ENCODE results near the gene GNG7.
"Not testable (repeated sequence)": the region's sequence is repeated elsewhere in the genome, so short reads cannot be mapped to it uniquely, and the experiment has no call there.

GNG7 gene

DNA sequence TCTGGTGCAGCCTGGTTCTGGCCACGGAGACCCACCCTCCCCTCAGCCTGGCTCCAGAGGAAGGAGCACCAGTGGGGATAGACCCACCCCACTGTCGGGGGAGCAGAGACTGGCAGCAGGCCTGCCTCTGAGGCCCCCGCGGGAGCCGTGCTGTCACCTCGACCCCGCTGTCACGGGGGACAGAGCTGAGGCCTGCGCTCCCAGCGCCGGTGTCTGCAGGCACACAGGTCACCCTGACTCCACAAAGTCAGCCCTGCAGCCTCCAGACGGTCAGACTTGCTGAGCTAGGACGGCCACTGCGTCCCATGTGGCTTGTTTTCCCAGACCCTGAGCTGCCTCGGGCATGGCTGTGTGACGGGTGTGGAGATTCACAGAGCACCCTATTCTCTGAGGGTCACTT is 32.3 kb downstream of the GNG7 start:
- Histone ChIP-seq H3K23ac (ENCODE audit: low read length) (no peak overlapping the region), H3K4me2 (ENCODE audit: low read length) (no peak overlapping the region), H3K18ac (ENCODE audit: low read length) (no peak overlapping the region), H4K91ac (ENCODE audit: low read depth, low read length) (no peak overlapping the region), H3K4me1 (ENCODE audit: control insufficient read depth in 1 of 2, insufficient read depth in 2 of 2, low read length in 2 of 2) (no peaks in the 10 kb centered on the region), H3K36me3 (ENCODE audit: control insufficient read depth in 1 of 2, insufficient read depth in 2 of 2, low read length in 2 of 2) (no peaks in the 10 kb centered on the region), H4K8ac (ENCODE audit: low read depth, low read length) (no peak overlapping the region), H3K79me2 (ENCODE audit: control insufficient read depth, insufficient read depth, low read length, poor library complexity) (no peaks in the 10 kb centered on the region), H2AFZ (ENCODE audit: insufficient read depth, low read length, poor library complexity) (no peak overlapping the region), H3K27me3 (ENCODE audit: insufficient read depth, low read length) (no peaks in the 10 kb centered on the region), H3K9me3 (ENCODE audit: insufficient read depth, low read depth, low read length) (peaks cover 5% of the 10 kb centered on the region), H4K12ac (ENCODE audit: low read depth, low read length) (no peak overlapping the region), H3K79me1 (ENCODE audit: low read length) (no peaks in the 10 kb centered on the region), H3K9ac (ENCODE audit: low read length) (no peak overlapping the region), H3K4me3 (ENCODE audit: low read depth, low read length) (no peak overlapping the region), H3K27ac (ENCODE audit: low read depth, low read length) (no peak overlapping the region), H3K14ac (ENCODE audit: low read length) (no peak overlapping the region), H2AK5ac (ENCODE audit: low read length) (no peak overlapping the region), H3K4ac (ENCODE audit: low read depth, low read length) (no peak overlapping the region), H2BK120ac (ENCODE audit: insufficient read depth, low read length, poor library complexity) (no peak overlapping the region), H2BK12ac (ENCODE audit: low read length) (no peak overlapping the region), H2BK5ac (ENCODE audit: low read depth, low read length, poor library complexity) (no peak overlapping the region)
- no CpG with 5 or more reads among the region's 16 CpGs for WGBS (ENCODE audit: extremely low coverage, insufficient coverage, insufficient read length)
- DNase-seq: no peak

DNA sequence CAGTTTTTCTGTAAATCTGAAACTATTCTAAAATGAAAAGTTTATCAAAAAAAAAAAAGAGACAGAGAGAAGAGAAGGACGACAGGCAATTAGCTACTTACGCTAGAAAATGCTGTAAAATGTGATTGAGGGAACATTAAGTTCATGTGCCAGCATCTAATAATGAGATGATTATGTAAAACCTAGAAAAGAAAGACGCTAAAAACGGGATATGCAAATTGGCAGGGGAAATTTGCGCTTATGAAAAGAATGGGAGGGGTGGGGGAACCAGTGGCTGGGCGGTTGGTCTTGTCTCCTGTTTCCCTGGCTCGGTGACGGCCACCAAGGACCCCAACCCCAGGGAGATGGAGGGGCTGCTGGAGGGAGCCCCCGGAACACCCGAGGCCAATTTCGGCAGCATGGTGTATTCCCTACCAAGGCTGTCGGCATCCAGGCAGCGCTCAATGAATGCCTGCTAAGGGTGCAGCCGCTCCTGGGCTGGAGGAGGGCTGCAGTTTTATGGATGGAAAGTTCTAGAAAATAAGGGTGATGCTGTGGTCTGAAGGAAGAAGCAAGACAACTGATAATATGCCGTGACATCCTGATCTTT is 34.2 kb downstream of the GNG7 start:
- WGBS (ENCODE audit: extremely low coverage, insufficient coverage, insufficient read length): no CpG with 5 or more reads among the region's 15 CpGs
- H3K4me3 ChIP-seq (ENCODE audit: low read depth, low read length): no peak overlapping the region

DNA sequence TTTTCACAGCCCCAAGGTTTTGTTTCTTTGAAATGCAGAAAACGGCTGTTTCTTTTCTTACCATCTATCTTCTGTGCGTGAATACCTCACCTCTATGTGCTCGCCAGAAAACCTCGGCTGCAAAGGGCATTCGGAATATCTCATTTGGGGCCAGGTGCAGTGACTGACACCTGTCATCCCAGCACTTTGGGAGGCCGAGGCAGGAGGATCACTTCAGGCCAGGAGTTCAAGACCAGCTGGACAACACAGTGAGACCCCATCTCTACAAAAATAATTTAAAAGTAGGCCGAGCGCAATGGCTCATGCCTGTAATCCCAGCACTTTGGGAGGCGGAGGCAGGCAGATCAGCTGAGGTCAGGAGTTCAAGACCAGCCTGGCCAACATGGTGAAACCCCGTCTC is 35.1 kb downstream of the GNG7 start:
- H3K79me1 ChIP-seq (ENCODE audit: low read length); H3K4me2 ChIP-seq (ENCODE audit: low read length); H2BK12ac ChIP-seq (ENCODE audit: low read length); H2BK5ac ChIP-seq (ENCODE audit: low read depth, low read length, poor library complexity); H2AK5ac ChIP-seq (ENCODE audit: low read length); H2BK120ac ChIP-seq (ENCODE audit: insufficient read depth, low read length, poor library complexity); H3K4me3 ChIP-seq (ENCODE audit: low read depth, low read length); H3K4ac ChIP-seq (ENCODE audit: low read depth, low read length); H4K8ac ChIP-seq (ENCODE audit: low read depth, low read length); DNase-seq; H3K14ac ChIP-seq (ENCODE audit: low read length); H3K79me2 ChIP-seq (ENCODE audit: control insufficient read depth, insufficient read depth, low read length, poor library complexity); H3K9ac ChIP-seq (ENCODE audit: low read length); H3K27ac ChIP-seq (ENCODE audit: low read depth, low read length); H3K9me3 ChIP-seq (ENCODE audit: insufficient read depth, low read depth, low read length); H3K23ac ChIP-seq (ENCODE audit: low read length); H4K91ac ChIP-seq (ENCODE audit: low read depth, low read length); H2AFZ ChIP-seq (ENCODE audit: insufficient read depth, low read length, poor library complexity); H3K4me1 ChIP-seq (ENCODE audit: control insufficient read depth in 1 of 2, insufficient read depth in 2 of 2, low read length in 2 of 2); H3K18ac ChIP-seq (ENCODE audit: low read length); H4K12ac ChIP-seq (ENCODE audit: low read depth, low read length); H3K36me3 ChIP-seq (ENCODE audit: control insufficient read depth in 1 of 2, insufficient read depth in 2 of 2, low read length in 2 of 2); H3K27me3 ChIP-seq (ENCODE audit: insufficient read depth, low read length): not testable (repeated sequence)
- no CpG with 5 or more reads among the region's 10 CpGs for WGBS (ENCODE audit: extremely low coverage, insufficient coverage, insufficient read length)

More for the DNA sequence above, 34.2 kb downstream of the GNG7 start:
- Histone ChIP-seq H3K27me3 (ENCODE audit: insufficient read depth, low read length) (no peaks in the 10 kb centered on the region), H3K4me1 (ENCODE audit: control insufficient read depth in 1 of 2, insufficient read depth in 2 of 2, low read length in 2 of 2) (no peaks in the 10 kb centered on the region), H4K12ac (ENCODE audit: low read depth, low read length) (no peak overlapping the region), H3K4ac (ENCODE audit: low read depth, low read length) (no peak overlapping the region), H3K79me1 (ENCODE audit: low read length) (no peaks in the 10 kb centered on the region), H2BK12ac (ENCODE audit: low read length) (no peak overlapping the region), H3K27ac (ENCODE audit: low read depth, low read length) (no peak overlapping the region), H3K14ac (ENCODE audit: low read length) (no peak overlapping the region), H3K36me3 (ENCODE audit: control insufficient read depth in 1 of 2, insufficient read depth in 2 of 2, low read length in 2 of 2) (no peaks in the 10 kb centered on the region), H3K18ac (ENCODE audit: low read length) (no peak overlapping the region), H2AFZ (ENCODE audit: insufficient read depth, low read length, poor library complexity) (no peak overlapping the region), H3K23ac (ENCODE audit: low read length) (no peak overlapping the region), H4K8ac (ENCODE audit: low read depth, low read length) (no peak overlapping the region), H3K9ac (ENCODE audit: low read length) (no peak overlapping the region), H3K4me2 (ENCODE audit: low read length) (no peak overlapping the region), H2BK120ac (ENCODE audit: insufficient read depth, low read length, poor library complexity) (no peak overlapping the region), H2BK5ac (ENCODE audit: low read depth, low read length, poor library complexity) (no peak overlapping the region), H3K79me2 (ENCODE audit: control insufficient read depth, insufficient read depth, low read length, poor library complexity) (no peaks in the 10 kb centered on the region), H3K9me3 (ENCODE audit: insufficient read depth, low read depth, low read length) (peaks cover 6% of the 10 kb centered on the region), H2AK5ac (ENCODE audit: low read length) (no peak overlapping the region), H4K91ac (ENCODE audit: low read depth, low read length) (no peak overlapping the region)
- no peak for DNase-seq

DNA sequence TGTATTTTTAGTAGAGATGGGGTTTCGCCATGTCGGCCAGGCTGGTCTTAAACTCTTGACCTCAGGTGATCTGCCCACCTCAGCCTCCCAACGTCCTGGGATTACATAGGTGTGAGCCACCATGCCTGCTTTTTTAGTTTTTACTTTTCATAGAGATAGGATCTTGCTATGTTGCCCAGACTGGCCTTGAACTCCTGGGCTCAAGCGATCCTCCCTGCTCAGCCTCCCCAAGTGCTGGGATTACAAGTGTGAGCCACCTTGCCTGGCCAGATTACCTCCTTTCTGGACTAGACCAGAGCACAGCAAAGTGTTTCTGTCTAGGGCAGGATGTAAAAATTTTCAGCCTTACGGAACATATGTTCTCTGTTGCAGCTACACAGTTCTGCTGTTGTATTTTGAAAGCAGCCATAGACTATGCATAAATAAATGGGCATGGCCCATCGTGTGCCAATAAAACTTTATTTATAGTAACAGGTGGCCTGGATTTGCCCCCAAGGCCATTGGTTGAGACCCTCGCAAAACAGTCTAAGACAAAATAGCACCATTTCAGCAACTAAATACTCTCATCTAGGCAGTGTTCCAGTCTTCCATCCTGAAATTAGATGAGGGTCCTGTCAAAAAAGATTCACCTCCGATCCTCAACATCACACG is 36.0 kb downstream of the GNG7 start:
- H3K9ac ChIP-seq (ENCODE audit: low read length): no peak overlapping the region
- no peak overlapping the region for H3K4me2 ChIP-seq (ENCODE audit: low read length)
- H2AFZ ChIP-seq (ENCODE audit: insufficient read depth, low read length, poor library complexity): no peak overlapping the region
- no peaks in the 10 kb centered on the region for H3K27me3 ChIP-seq (ENCODE audit: insufficient read depth, low read length)
- H2BK5ac ChIP-seq (ENCODE audit: low read depth, low read length, poor library complexity): no peak overlapping the region
- H2BK120ac ChIP-seq (ENCODE audit: insufficient read depth, low read length, poor library complexity): no peak overlapping the region
- H3K79me1 ChIP-seq (ENCODE audit: low read length): no peaks in the 10 kb centered on the region
- H3K4ac ChIP-seq (ENCODE audit: low read depth, low read length): no peak overlapping the region
- H3K4me3 ChIP-seq (ENCODE audit: low read depth, low read length): no peak overlapping the region
- no peak overlapping the region for H3K27ac ChIP-seq (ENCODE audit: low read depth, low read length)
- H3K23ac ChIP-seq (ENCODE audit: low read length): no peak overlapping the region
- no peak overlapping the region for H3K18ac ChIP-seq (ENCODE audit: low read length)
- H3K4me1 ChIP-seq (ENCODE audit: control insufficient read depth in 1 of 2, insufficient read depth in 2 of 2, low read length in 2 of 2): no peaks in the 10 kb centered on the region
- no peak overlapping the region for H4K8ac ChIP-seq (ENCODE audit: low read depth, low read length)
- no peak overlapping the region for H2BK12ac ChIP-seq (ENCODE audit: low read length)
- no CpG with 5 or more reads among the region's 9 CpGs for WGBS (ENCODE audit: extremely low coverage, insufficient coverage, insufficient read length)
- peaks cover 12% of the 10 kb centered on the region for H3K9me3 ChIP-seq (ENCODE audit: insufficient read depth, low read depth, low read length)
- H3K14ac ChIP-seq (ENCODE audit: low read length): no peak overlapping the region
- H3K36me3 ChIP-seq (ENCODE audit: control insufficient read depth in 1 of 2, insufficient read depth in 2 of 2, low read length in 2 of 2): no peaks in the 10 kb centered on the region
- H4K12ac ChIP-seq (ENCODE audit: low read depth, low read length): no peak overlapping the region
- no peak overlapping the region for H2AK5ac ChIP-seq (ENCODE audit: low read length)
- H3K79me2 ChIP-seq (ENCODE audit: control insufficient read depth, insufficient read depth, low read length, poor library complexity): no peaks in the 10 kb centered on the region
- DNase-seq: no peak
- no peak overlapping the region for H4K91ac ChIP-seq (ENCODE audit: low read depth, low read length)
